DOHH2 (cell line): ENCODE measurements around the gene MRPL34.
"Not testable (repeated sequence)": the region's sequence is repeated elsewhere in the genome, so short reads cannot be mapped to it uniquely, and the experiment has no call there.

ENCODE experiments used
- H3F3A ChIP-seq: fragments of 200-600 bp; sonication (generic), shearing (Covaris generic); 2 replicates; pipeline ENCODE4 v1.6.0; 2016; ENCODE audit warnings: antibody characterized with exemption, mild to moderate bottlenecking; ENCODE audit not compliant: control insufficient read depth, insufficient read depth
- H3K27ac ChIP-seq: fragments of 200-600 bp; sonication (generic); 2 replicates; pipeline ENCODE4 v1.5.1; 2014; ENCODE audit warnings: low read depth, mild to moderate bottlenecking, low read length, moderate library complexity
- H3K27me3 ChIP-seq: fragments of 200-600 bp; sonication (generic); 2 replicates; pipeline ENCODE4 v1.6.1; 2014; ENCODE audit warnings: mild to moderate bottlenecking, low read length, mixed read lengths; ENCODE audit not compliant: control insufficient read depth
- H3K36me3 ChIP-seq: fragments of 200-600 bp; sonication (generic); 2 replicates; pipeline ENCODE4 v1.6.1; 2014; ENCODE audit warnings: mild to moderate bottlenecking, low read length, moderate library complexity, mixed read lengths; ENCODE audit not compliant: control insufficient read depth
- H3K4me1 ChIP-seq: fragments of 200-600 bp; sonication (generic); 2 replicates; pipeline ENCODE4 v1.6.1; 2014; ENCODE audit warnings: mild to moderate bottlenecking, low read length, mixed read lengths; ENCODE audit not compliant: control insufficient read depth
- H3K4me2 ChIP-seq: fragments of 200-600 bp; sonication (generic); 2 replicates; pipeline ENCODE4 v1.6.0; 2014; ENCODE audit warnings: mild to moderate bottlenecking, low read length, moderate library complexity
- H3K4me3 ChIP-seq: fragments of 200-600 bp; sonication (generic); 2 replicates; pipeline ENCODE4 v1.5.1; 2014; ENCODE audit warnings: mild to moderate bottlenecking, low read length, mixed read lengths
- H3K79me2 ChIP-seq: fragments of 200-600 bp; sonication (generic); 2 replicates; pipeline ENCODE4 v1.6.1; 2014; ENCODE audit warnings: mild to moderate bottlenecking, low read length, mixed read lengths; ENCODE audit not compliant: control insufficient read depth
- H3K9me2 ChIP-seq: fragments of 200-600 bp; sonication (generic); replicated peaks from 2 replicates; pipeline ENCODE4 v1.6.1; 2014; ENCODE audit warnings: mild to moderate bottlenecking, low read length, mixed read lengths; ENCODE audit not compliant: control insufficient read depth
- H3K9me3 ChIP-seq: fragments of 200-600 bp; sonication (generic); 2 replicates; pipeline ENCODE4 v1.6.1; 2014; ENCODE audit warnings: antibody characterized with exemption, low read length, mixed read lengths; ENCODE audit not compliant: control insufficient read depth, insufficient read depth
- H4K20me1 ChIP-seq: fragments of 200-600 bp; sonication (generic); 2 replicates; pipeline ENCODE4 v1.6.0; 2014; ENCODE audit warnings: low read depth, mild to moderate bottlenecking, antibody characterized with exemption, low read length, moderate library complexity; ENCODE audit not compliant: control insufficient read depth, insufficient read depth
- EZH2phosphoT487 ChIP-seq: fragments of 200-600 bp; sonication (generic); IDR thresholded peaks from 2 replicates; pipeline ENCODE4 v1.6.1; 2017; ENCODE audit warnings: borderline replicate concordance, mild to moderate bottlenecking, antibody characterized with exemption, low read length, moderate library complexity, mixed read lengths
- TF ChIP-seq, protein P1 (sequence below): fragments of 200-600 bp; sonication (generic); IDR thresholded peaks from one replicate; pipeline ENCODE4 v1.5.1; 2014; ENCODE audit warnings: antibody characterized with exemption, mild to moderate bottlenecking, low read depth, low read length; ENCODE audit not compliant: poor library complexity, severe bottlenecking

The MRPL34 gene

GRCh38 chr19:17293605-17294004 is 12.1 kb upstream of the MRPL34 start:
- Histone ChIP-seq H3K27ac (no peak overlapping the region), H3K4me3 (peak overlapping the region; percentile 20; the same call in 1 of the 2 replicates), H3K79me2 (peaks cover 12% of the 10 kb centered on the region), H3F3A (0 out of 2 replicates have a peak, but pooled peaks cover 3% of the 10 kb centered on the region), H3K27me3 (no peaks in the 10 kb centered on the region), H3K4me2 (peak overlapping the region; percentile 100), H4K20me1 (0 out of 2 replicates have a peak, but pooled peaks cover 3% of the 10 kb centered on the region), H3K9me3 (0 out of 2 replicates have a peak, but pooled peaks cover 2% of the 10 kb centered on the region), H3K9me2 (no peaks in the 10 kb centered on the region), H3K4me1 (peaks cover 27% of the 10 kb centered on the region), H3K36me3 (peaks cover 4% of the 10 kb centered on the region)
- TF ChIP-seq, protein P1, sequence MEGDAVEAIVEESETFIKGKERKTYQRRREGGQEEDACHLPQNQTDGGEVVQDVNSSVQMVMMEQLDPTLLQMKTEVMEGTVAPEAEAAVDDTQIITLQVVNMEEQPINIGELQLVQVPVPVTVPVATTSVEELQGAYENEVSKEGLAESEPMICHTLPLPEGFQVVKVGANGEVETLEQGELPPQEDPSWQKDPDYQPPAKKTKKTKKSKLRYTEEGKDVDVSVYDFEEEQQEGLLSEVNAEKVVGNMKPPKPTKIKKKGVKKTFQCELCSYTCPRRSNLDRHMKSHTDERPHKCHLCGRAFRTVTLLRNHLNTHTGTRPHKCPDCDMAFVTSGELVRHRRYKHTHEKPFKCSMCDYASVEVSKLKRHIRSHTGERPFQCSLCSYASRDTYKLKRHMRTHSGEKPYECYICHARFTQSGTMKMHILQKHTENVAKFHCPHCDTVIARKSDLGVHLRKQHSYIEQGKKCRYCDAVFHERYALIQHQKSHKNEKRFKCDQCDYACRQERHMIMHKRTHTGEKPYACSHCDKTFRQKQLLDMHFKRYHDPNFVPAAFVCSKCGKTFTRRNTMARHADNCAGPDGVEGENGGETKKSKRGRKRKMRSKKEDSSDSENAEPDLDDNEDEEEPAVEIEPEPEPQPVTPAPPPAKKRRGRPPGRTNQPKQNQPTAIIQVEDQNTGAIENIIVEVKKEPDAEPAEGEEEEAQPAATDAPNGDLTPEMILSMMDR, result no peak
- TF ChIP-seq EZH2phosphoT487, result no peak

DNA sequence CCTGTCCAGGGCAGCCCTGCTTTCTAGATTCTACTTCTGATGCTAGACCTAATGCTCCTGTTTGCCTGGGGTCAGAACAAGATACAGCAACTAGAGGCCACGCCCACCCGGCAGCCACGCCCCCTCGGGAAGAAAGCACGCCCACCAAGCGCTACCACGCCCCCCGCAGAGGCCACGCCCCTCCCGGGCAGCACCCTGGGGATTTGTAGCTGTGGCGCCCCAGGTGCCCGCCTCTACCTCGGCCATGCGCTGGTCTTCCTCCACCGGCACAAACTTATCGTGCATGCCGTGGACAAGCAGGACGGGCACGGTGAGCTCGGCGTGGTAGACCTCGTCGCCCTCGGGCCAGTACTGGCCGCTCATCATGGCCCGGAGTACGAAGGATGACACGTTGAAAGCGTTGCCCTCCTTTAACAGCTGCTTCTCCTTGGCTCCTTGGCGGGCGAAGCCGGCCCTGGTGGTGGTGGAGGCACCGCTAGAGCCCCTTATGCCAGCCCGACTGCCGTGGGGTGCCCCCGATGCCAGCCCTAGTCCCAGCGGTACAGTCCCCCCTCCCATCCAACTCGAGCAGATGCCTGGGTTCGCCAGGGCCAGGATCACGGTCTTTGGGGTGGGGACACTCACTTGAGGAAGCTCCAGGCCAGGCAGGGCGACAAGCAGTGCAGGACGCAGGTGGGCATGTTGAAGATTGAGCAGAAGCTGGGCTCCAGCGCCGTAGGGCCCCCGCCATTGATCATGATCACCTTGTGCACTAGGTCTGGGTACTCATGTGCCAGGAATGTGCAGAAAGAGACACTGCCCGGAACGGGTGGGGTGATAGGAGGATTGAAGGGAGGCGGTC is 11.4 kb upstream of the MRPL34 start:
- Histone ChIP-seq H3F3A (0 out of 2 replicates have a peak, but pooled peaks cover 3% of the 10 kb centered on the region), H3K27me3 (no peaks in the 10 kb centered on the region), H3K4me1 (peaks cover 27% of the 10 kb centered on the region), H3K36me3 (peaks cover 4% of the 10 kb centered on the region), H3K9me3 (0 out of 2 replicates have a peak, but pooled peaks cover 2% of the 10 kb centered on the region), H3K9me2 (no peaks in the 10 kb centered on the region), H3K79me2 (peaks cover 12% of the 10 kb centered on the region), H3K4me2 (peak overlapping the region; percentile 100), H4K20me1 (0 out of 2 replicates have a peak, but pooled peaks cover 3% of the 10 kb centered on the region), H3K4me3 (peak overlapping the region; percentile 20; the same call in 1 of the 2 replicates), H3K27ac (no peak overlapping the region)
- TF ChIP-seq, protein P1, result no peak
- TF ChIP-seq EZH2phosphoT487, result no peak

- H3K27me3 ChIP-seq, H3F3A ChIP-seq, H3K9me3 ChIP-seq, H4K20me1 ChIP-seq, H3K36me3 ChIP-seq, H3K4me3 ChIP-seq, H3K9me2 ChIP-seq, H3K27ac ChIP-seq, H3K4me2 ChIP-seq: not testable (repeated sequence)
- Histone ChIP-seq H3K79me2 (peaks cover 12% of the 10 kb centered on the region), H3K4me1 (peaks cover 27% of the 10 kb centered on the region)
Observed at GRCh38 chr19:17295551-17295950, 10.1 kb upstream of the MRPL34 start.

- 0 out of 2 replicates have a peak, but pooled peaks cover 2% of the 10 kb centered on the region for H3K9me3 ChIP-seq
Observed at GRCh38 chr19:17296273-17296672, 9.4 kb upstream of the MRPL34 start.

More at GRCh38 chr19:17296273-17296672, 9.4 kb upstream of the MRPL34 start:
- 0 out of 2 replicates have a peak, but pooled peaks cover 3% of the 10 kb centered on the region for H3F3A ChIP-seq
- 0 out of 2 replicates have a peak, but pooled peaks cover 3% of the 10 kb centered on the region for H4K20me1 ChIP-seq
- peaks cover 12% of the 10 kb centered on the region for H3K79me2 ChIP-seq
- no peak overlapping the region for H3K4me3 ChIP-seq
- no peaks in the 10 kb centered on the region for H3K9me2 ChIP-seq
- TF ChIP-seq, protein P1, result no peak
- no peak for TF ChIP-seq EZH2phosphoT487
- H3K36me3 ChIP-seq, result peaks cover 4% of the 10 kb centered on the region
- no peak overlapping the region for H3K27ac ChIP-seq
- H3K27me3 ChIP-seq, result no peaks in the 10 kb centered on the region
- H3K4me1 ChIP-seq, result peaks cover 27% of the 10 kb centered on the region
- no peak overlapping the region for H3K4me2 ChIP-seq
